ENCODE data around the gene LDLRAD4.
A peak's percentile ranks its signal among the peaks of the same experiment; 100 is the strongest.

LDLRAD4 gene

DNA sequence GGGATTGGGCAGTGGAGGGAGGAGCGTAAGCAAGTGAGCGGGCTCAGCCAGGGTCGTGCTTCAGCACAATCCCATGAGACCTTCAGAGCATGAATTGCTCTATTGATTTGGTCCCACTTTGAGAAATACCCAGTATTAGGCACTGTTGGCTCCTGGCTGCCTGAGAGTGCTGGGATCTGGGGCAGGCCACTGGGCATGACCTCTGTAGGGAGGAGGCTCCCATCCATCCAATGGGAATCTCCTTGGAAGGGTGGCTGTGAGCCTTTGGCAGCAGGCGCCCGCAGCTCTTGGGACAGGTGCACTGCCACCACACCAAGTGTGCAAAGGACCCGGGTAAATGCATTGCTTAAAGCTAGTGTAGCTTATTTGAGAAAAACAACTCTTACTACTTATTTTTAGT lies 137.5 kb downstream of the LDLRAD4 start:
- no peak for DNase-seq

DNA sequence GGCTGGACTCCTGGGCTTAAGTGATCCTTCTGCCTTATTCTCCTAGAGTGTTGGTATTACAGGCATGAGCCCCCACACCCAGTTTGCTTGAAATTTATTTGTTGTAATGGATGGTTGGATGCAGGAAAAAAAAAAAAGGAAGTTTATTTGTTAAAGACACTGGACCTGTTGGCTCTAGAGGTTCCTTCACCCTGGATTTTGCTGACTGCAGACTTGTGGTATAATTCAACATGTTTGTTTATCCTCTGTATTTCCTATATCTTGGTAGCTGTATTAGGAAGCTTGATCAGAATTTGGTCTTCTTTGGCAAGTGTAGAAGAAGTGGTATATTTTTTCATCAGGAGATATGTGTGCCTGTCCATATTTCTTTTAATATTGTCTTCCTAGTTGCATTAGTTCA lies 138.7 kb downstream of the LDLRAD4 start:
- no peak for DNase-seq

- no peak for DNase-seq
Measured at GRCh38 chr18:13359210-13359609, 140.7 kb downstream of the LDLRAD4 start.

DNA sequence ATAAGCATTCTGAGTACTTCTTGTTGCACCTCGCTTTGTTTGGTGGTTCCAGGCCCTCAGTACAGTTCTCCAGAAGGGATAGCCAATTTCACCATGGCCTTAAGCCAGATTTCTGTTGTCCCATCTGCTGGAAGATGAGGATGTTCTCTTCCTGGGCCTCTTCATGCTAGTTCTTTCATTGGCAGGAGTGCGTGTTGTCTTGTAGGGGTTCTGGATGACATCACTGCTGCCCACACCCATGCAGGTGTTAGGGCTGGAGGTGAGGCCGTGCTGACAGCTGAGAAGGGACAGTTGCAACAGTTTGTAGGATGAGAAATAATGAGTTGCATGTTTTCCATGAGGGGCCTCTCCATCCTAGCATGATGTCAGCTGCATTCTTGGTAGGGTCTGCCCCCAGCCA lies 142.9 kb downstream of the LDLRAD4 start:
- DNase-seq, result no peak

DNA sequence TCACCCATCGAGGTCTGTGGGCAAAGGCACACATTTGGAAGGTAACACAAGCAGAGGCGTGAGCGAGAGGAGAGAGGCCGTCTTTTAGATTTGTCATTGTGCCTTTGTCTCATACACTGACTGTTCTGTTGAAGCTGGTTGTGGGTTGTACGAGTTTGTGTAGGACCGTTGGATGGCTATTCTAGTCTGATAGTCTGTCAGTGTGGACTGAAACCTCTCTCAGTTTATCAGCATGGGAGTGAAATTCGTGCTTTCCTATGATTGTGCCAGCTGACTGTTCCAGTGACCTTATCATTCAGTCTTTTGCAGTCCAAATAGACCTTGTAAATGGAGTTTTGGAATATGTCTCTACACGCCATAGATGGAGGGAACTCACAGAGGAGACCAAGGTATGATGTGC lies 143.5 kb downstream of the LDLRAD4 start:
- no peak for DNase-seq

GRCh38 chr18:13362607-13363006 lies 144.0 kb downstream of the LDLRAD4 start:
- no peak for DNase-seq

DNA sequence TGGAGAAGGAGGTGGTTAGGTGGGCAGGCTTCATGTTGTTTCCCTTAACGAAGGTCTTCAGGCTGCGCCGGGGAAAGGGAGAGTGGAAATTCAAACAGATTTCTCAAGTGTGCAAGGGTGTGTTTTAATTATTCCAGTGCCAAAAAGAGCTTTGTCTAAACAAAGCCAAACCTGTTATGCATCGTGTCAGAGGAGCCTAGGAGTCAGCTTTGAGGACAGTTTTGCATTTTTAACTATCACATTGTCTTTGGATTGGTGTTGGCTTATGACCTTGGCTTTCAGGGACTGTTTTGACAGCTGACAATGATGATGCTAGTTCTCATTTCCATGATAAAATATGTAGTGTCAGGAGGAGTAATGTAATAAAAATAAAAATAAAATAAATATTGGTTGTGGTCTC lies 144.8 kb downstream of the LDLRAD4 start:
- no peak for DNase-seq

DNA sequence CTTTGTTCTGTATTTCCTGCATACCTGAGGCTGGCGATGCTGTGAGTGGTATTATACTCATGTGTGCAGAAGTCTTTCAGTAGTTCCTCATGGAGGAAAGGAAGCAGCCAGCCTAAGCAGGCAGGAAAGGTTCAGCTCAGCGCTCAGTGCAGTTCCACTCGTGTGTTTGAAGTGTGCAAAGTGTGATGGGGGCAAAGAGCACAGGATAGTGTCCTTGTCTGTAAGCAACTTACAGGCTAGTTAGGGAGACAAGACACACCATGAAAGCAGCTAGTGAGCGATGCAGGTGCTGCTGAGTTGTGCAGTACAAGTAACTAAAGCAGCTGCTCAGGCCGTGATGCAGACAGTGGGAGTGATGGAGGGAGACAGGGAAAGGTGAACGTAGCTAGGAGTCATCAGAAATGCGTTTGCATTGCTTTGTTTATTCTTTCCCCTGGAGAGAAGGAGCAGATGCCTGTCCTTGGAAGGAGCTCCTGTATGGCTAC lies 146.2 kb downstream of the LDLRAD4 start:
- no peak for DNase-seq

- no peak for DNase-seq
Measured at GRCh38 chr18:13366131-13366530, 147.6 kb downstream of the LDLRAD4 start.

- no peak for DNase-seq
Measured at GRCh38 chr18:13366541-13366940, 148.0 kb downstream of the LDLRAD4 start.

DNA sequence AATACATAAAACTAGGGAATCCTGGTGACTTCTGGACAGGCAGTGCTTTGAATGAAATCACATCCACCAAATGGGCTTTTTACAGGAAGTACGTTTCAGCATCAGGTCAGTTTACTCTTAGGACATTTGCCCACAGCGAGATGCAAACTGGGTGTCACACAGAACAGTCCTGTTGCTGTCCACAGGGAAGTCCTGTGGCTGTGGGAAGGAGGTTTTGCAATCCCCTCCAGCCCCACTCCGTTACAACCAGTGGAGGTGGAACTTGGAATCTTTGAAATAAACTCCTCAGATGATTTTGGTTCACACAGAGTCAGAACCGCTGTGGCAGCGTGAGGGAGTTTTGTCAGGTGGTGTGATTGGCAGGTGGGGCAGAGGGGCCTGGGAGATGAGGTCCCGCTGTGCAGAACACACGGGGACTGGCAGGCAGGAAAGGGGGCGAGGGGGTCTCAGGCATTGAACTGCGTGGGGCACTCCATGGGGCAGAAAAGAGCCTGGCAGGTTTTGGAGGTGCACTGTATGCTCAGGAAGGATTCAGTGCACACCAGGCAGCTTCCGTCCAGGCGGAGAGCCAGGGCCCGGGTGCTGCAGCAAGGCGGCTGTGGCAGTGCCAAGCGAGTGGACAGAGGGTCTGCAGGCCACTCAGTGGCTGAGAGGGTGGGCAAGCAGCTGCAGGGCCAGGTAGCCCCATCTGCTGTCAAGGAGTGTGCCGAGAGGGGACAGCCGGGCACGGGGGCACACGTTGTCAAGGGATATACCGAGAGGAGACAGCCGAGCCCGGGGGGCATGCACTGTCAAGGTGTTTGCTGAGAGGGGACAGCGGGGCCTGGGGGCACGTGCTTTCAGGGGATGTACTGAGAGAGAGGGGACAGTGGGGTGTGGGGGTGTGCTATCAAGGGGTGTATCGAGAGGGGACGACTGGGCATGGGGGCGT lies 148.7 kb downstream of the LDLRAD4 start:
- DNase-seq, result no peak

DNA sequence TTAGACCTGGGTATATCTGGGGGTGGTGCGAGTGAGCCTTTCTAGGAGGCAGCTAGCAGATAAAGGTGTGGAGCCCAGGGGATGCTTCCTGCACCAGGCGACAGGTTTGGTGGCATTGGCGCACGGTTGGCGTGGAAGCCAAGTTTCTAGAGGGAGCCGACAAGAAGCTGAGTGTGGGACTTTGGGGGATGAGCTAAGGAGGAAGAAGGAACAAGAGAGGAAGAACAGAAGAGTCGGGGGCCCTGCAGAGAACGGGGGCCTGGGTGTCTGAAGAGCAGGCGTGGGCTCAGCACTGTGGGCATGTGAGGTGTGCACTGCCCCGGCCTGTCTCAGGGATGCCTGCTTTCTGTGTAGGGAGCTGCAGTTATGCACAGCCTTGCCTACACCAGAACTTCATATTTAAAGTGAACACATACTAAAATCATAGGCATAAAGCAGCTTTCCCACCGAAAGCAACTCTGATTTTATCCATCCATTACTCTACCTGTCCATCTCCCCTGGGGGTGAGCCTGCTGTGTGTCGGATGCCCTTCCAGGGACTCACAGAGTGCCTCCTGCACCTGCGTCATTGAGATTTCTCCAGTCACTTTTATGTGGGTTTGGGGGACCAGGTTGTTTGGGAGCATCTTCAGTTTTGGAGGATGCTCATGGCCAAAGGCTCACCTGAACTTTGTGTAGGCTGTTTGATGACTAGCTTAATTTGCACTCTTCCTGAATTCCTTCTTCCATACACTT lies 149.7 kb downstream of the LDLRAD4 start:
- DNase-seq, result no peak

- no peak for DNase-seq
Measured at GRCh38 chr18:13369353-13369752, 150.8 kb downstream of the LDLRAD4 start.

DNA sequence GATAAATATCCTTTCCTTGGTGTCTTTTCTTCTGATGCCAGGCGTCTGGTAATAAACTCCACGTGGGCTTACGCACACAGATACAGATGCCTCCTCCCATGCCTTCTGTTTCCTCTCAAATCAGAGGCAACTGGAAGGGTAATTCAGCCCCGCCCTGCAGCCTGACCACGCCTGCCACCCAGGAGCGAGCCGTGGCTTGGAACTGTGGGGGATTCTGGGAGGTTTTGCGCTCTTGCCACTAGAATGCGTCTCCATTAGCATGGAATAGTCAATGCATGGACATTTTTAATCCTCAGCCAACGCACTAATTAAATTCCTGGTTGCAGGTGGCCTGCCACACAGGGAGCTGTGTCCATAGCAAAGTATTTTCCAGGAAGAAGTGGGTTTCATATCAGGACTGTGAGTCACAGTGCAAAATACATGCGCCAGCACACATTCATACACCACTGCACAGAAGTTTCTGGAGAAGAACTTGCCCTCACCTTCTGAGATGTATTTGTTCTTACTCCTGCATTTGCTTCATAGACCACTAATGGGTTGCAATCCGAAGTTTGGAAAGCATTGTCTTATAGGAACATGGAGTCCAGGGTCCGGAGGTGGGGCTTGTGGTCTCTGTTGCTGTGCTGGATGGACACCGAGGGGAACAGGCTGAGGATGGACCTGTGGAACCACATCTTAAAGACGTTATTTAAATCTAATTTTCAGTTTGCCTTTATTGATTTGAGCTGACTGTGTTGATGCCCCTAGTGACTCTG lies 151.4 kb downstream of the LDLRAD4 start:
- no peak for DNase-seq

- DNase-seq, result no peak
Measured at GRCh38 chr18:13370995-13371625, 152.6 kb downstream of the LDLRAD4 start.

DNA sequence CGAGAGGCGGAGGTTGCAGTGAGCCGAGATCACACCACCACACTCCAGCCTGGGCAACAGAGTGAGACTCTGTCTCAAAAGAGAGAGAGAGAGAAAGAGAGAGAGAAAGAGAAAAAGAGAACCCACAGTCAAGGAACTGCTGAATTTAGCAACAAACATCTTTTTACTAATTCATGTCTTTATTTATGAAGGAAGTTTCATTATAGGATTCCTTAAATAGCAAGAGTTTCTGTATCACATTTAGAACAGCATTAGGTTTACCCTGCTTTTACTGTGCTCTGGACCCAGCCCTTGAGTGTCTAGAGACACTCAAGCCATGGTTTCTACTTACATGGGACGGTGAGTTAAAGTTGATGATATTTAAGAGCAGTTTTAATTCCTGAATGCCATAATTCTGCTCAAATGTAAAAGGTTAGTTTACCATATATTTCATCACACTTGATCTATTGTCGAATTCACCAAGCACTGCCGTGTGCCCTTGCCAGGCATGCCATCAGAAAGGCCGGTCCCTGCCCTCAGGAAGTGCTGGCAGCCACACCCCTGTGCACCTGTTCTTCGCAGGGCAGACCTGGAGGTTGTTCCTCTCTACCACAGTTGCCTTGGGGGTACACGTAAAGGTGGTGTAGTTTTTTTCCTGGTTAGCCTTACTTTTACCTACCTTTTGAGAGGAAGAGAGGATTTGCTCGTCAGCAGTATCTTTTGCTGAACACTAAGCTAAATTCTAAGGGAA lies 153.3 kb downstream of the LDLRAD4 start:
- no peak for DNase-seq

- no peak for DNase-seq
Measured at GRCh38 chr18:13372531-13372951, 154.0 kb downstream of the LDLRAD4 start.

DNA sequence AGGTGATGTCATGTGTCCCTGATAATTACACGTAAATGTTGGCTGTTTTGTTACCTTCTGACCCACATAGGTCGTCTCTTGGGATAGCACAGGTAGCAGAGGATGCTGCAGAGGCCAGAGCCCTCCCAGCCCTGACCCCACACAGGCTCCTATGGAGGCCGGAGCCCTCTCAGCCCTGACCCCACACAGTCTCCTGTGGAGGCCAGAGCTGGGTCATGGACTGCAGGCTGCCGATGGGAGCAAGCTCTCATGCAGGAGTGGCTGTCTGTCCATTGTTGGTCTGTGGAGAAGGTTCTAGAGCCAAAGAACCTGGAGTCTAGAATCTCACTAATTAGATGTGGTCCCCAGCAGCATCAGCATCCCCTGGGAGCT lies 155.5 kb downstream of the LDLRAD4 start:
- DNase-seq, result no peak

DNA sequence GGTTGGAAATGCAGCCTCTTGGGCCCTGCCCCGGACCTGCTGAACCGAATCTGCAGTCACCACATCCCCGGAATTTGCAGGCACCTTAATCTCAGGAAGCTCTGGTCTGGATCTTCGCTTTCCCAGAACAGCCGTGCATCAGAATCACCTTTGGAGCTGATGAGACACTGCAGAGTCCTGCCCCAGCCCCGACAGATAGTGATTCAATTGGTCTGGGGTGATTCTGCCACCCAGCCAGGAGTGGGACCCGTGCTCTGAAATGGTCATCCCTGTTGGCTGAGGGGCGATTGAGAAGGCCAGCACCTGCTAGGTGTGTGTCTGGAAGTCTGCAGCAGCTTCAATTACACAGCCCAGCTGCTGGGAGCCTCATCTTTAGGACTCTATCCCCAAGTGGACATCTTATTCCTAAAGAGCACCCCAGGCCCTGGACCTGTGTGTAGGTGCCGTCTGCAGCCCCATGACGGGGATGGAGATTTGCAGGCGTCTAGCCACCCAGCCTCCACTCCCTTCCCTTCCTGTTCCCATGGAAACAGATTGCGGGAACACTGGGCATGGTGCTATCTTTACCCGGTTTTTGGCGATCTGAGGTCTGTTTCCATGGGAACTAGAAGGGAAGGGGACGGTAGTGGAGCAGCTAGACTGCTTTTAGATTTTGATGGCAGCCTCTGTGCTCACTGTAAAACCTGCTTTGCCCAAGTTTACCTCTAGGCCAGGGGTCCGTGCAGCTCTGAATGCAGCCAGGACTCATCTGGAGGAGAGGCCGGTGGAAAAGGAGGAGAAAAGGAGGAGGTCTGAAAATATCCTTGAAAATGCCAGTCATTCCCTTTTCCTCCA lies 156.1 kb downstream of the LDLRAD4 start:
- no peak for DNase-seq

DNA sequence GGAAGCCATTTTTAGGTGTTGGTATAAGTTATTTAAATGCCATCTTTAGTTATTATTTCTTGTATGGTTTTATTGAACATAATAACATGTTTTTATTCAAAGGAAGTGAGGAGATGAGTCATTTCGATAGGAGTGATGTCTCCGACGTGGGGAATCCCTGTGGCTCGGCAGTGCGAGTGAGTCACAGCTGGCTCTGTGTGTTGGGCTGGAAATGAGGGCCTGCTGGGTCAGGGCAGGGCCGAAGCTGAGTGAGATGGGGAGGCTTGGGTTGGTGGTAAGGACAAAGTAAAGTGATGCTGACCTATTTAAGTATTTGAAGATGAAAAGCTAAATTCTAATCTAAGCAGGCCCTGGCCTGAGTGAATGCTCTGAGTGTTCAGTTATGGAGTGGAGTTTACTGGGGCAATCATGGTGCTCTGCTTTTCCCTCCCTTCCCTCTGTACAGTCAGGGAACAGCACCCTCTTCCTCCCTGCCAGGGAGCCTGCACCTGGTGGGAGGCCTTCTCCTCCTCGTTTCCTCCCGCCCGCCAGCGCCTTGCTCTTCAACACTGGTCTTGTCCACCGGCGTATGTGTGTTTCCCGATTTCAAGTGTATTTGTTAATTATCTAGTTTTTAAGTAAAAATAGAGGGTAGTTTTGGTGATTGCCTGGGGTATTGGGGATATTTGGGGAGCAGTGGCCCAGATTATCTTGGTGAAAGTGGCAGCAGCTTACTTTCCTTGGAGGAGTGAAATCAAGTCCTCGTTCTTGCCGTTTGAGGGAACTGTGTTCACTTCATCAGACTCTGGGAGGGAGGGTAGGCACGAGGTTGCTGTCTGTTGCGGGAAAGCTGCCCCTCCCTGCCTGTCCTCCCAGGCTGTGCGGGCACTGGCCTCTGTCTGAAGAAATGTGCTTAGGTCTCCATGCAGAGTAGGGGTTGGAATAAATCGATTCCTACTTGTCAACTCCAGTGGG lies 157.0 kb downstream of the LDLRAD4 start:
- DNase-seq, result peak; percentile 65 to 71

Measured in stimulated activated CD4-positive, alpha-beta T cell treated with anti-CD3 and anti-CD28 coated beads, Interleukin-2, amount 100 ng/mL, for 48 hours (primary cell).